Esophagus muscularis mucosa (tissue), 4 donors: ENCODE results near the gene LRP2.

Source experiments
- EP300 ChIP-seq: sonication (generic); formaldehyde crosslinking; IDR thresholded peaks from one replicate; pipeline ENCODE4 v1.6.1; 2017; ENCODE audit warnings: antibody characterized with exemption
- POLR2AphosphoS5 ChIP-seq, 2 donors: sonication (generic); formaldehyde crosslinking; IDR thresholded peaks; one replicate each; pipeline ENCODE4 v1.6.1; 2017; ENCODE audit warnings: antibody characterized with exemption in 2 of 2
- TF ChIP-seq, protein P1 (sequence below), 3 experiments: fragments of 200-600 bp in 2 of 3; fragments of 450-650 bp in 1 of 3; sonication (generic) in 2 of 3; IDR thresholded peaks; one replicate each; pipeline ENCODE4 v1.5.1; 2017 to 2019; ENCODE audit warnings: antibody characterized with exemption in 3 of 3, mild to moderate bottlenecking in 2 of 3, moderate library complexity in 1 of 3

DNA sequence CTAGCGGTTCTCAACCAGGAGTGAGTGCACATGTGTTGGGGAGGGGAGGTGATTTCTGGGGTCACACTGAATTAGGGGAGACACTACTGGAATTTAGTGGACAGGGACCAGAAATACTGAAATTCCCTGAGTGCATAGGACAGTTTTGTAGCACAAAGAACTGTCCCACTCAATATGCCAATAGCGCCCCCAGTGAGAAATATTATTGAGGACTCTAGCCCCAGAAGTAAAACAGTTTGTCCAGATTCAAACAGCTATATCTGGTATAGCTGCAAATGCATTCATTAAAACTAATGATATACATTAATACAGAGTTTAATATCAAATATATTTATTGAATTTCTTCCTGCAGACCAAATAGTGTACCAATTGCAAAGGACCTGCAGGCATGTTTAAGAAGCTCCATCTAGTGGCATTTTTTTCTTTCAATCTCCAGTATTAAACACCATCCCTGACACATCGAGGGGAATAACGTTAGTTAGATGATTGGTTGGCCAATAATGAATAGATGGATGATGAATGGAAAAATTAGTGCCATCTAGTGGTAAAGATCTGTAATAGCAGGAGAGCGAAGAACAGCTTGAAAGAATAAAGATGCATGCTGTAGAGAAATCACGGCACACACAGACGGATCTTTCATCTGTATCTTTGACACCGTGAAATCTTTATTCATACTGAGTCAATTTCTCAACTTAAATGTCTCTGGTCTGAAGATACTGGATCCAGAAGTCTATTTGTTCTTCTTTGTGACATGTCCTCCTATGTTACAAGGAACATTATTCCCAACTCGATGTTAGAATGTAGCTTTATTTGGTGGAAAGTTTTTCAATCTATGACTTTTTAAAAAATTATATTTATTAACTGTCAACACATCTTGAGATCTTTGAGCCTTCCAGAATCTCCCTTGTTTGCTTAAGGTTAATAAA, 230.5 kb downstream of the LRP2 start:
- TF ChIP-seq, protein P1, sequence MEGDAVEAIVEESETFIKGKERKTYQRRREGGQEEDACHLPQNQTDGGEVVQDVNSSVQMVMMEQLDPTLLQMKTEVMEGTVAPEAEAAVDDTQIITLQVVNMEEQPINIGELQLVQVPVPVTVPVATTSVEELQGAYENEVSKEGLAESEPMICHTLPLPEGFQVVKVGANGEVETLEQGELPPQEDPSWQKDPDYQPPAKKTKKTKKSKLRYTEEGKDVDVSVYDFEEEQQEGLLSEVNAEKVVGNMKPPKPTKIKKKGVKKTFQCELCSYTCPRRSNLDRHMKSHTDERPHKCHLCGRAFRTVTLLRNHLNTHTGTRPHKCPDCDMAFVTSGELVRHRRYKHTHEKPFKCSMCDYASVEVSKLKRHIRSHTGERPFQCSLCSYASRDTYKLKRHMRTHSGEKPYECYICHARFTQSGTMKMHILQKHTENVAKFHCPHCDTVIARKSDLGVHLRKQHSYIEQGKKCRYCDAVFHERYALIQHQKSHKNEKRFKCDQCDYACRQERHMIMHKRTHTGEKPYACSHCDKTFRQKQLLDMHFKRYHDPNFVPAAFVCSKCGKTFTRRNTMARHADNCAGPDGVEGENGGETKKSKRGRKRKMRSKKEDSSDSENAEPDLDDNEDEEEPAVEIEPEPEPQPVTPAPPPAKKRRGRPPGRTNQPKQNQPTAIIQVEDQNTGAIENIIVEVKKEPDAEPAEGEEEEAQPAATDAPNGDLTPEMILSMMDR (IDR thresholded peaks at IDR 0.05) = peak; percentile 62 to 90 (median 77)
- TF ChIP-seq POLR2AphosphoS5 (IDR thresholded peaks at IDR 0.05) = no peak
- no peak for TF ChIP-seq EP300
